H1 (cell line): ENCODE measurements around the gene PRICKLE1. TPM values are rescaled to one million over a fixed set of nuclear protein-coding genes. Genes with fewer than 3 reads are reported as not detected.

Experiments used
- BRCA1 ChIP-seq: IDR thresholded peaks from 2 replicates; pipeline ENCODE4 v1.6.1; 2012; ENCODE audit warnings: low read depth, low read length, improper control_type of control experiment
- CHD7 ChIP-seq: fragments of 300-600 bp; sonication (generic); IDR thresholded peaks from 2 replicates; pipeline ENCODE4 v1.7.1; 2012; ENCODE audit warnings: low read length, moderate library complexity, mild to moderate bottlenecking, inconsistent platforms; ENCODE audit not compliant: insufficient replicate concordance
- POLR2A ChIP-seq, 2 experiments: IDR thresholded peaks; 1 replicate in 1 of 2; 2 replicates in 1 of 2; pipeline ENCODE4 v1.6.1; 2011; ENCODE audit warnings: low read depth in 2 of 2, low read length in 2 of 2, mild to moderate bottlenecking in 2 of 2; ENCODE audit errors: control extremely low read depth in 1 of 2
- SUZ12 ChIP-seq: fragments of 200-600 bp; sonication (generic); IDR thresholded peaks from 2 replicates; pipeline ENCODE4 v1.6.1; 2012; ENCODE audit warnings: mild to moderate bottlenecking, inconsistent platforms, low read length, moderate library complexity, mixed read lengths
- polyA plus RNA-seq, 7 experiments: library from polyadenylated mRNA; depleted of rRNA in 3 of 7; stranded (reverse) in 5 of 7; unstranded in 2 of 7; fragments of >200 nt in 5 of 7; fragments of 200-250 nt in 2 of 7; gene quantifications; 1 replicate in 5 of 7; 2 replicates in 1 of 7; 4 replicates in 1 of 7; pipeline versions ENCODE4 v1.2.1 to v1.2.3, GENCODE V29; 2011 to 2013; ENCODE audit warnings: missing spikeins in 2 of 7, mixed read lengths in 2 of 7
- total RNA-seq: library from RNA; stranded (reverse); fragmentation: NEBNext Ultra II Directional; extraction: Animal tissue kit (Norgen Biotek cat#: 25700); gene quantifications from 2 replicates; pipeline ENCODE4 v1.2.1, GENCODE V29; 2021

PRICKLE1 gene
- total and polyA plus RNA-seq, 2 of the 8 experiments (the other 6 are each of a cell fraction or from before 2014, with no cell fraction given): 14.0 to 22.4 TPM

GRCh38 chr12:42468341-42468821, 121.2 kb downstream of the PRICKLE1 start (continued):
- TF ChIP-seq CHD7 (no peak), BRCA1 (no peak), POLR2A (IDR thresholded peaks at IDR 0.05; ENCODE audit: control extremely low read depth in 1 of 2, low read depth in 2 of 2, low read length in 2 of 2) (no peak), SUZ12 (no peak)
